Brain pericyte (primary cell): ENCODE measurements around the gene GALNT7.

Experiments used
- DNase-seq: peaks from one replicate; pipeline ENCODE4 v3.0.0-alpha.2; 2012; ENCODE audit warnings: low read depth, low spot score

The GALNT7 gene

DNA sequence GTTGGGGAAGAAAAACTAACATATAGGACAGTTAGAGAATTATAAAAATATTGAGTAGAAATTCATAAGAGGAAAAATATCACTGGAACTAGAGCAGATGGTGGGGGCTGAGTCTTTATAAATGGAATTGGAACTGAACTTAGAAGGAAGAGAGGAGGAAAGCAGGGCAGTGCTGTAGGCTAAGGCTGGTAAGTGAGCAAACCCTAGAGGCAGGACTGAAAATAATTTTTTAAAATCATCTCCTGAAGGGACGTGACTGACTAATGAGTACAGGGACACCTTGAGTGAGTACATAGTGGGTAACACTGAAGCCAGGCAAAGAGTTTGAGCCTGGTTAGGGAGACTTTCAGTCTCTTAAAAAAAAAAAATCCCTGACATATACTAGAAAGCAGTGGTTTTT, 63.3 kb downstream of the GALNT7 start:
- no peak for DNase-seq

- no peak for DNase-seq
Measured at GRCh38 chr4:173233857-173234256, 65.2 kb downstream of the GALNT7 start.

- no peak for DNase-seq
Measured at GRCh38 chr4:173235050-173235449, 66.4 kb downstream of the GALNT7 start.

DNA sequence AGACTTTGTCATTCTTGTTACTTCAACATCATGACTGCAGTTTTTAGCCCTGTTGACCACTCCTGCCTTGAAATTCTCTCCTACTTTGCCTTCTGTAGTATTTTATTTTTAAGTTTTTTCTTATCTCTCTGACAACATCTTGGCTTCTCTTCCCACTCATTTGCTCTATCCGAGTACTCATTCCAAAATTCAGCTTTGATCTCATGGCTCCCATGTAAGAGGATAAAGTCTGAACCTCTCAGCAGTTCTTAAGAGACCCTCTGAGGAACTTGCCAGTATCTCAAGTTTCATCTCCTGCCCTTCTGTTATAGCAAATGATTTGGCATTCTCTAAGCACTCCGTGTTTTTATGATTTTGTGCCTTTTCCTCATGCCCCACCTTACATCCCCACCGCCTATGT, 67.7 kb downstream of the GALNT7 start:
- DNase-seq, result no peak

- DNase-seq, result no peak
Measured at GRCh38 chr4:173237152-173237551, 68.5 kb downstream of the GALNT7 start.

DNA sequence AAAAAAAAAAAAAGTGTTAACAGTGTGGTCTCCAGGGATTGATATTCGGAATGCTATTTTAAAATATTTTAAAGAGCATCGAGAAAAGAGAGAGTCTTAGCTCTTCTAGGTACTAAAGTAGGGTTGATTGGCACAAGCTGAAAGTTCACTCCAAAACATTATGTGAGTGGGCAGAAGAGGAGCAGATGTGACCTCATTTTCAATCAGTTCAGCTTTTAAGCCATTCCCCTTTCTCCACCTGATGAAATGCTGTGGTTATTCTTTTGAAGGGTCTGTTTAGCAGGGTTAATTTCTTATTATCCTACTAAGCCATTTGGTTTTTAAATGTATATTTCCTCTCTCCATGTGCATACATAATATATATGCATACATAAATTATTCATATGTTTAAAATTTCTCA, 69.2 kb downstream of the GALNT7 start:
- no peak for DNase-seq

DNA sequence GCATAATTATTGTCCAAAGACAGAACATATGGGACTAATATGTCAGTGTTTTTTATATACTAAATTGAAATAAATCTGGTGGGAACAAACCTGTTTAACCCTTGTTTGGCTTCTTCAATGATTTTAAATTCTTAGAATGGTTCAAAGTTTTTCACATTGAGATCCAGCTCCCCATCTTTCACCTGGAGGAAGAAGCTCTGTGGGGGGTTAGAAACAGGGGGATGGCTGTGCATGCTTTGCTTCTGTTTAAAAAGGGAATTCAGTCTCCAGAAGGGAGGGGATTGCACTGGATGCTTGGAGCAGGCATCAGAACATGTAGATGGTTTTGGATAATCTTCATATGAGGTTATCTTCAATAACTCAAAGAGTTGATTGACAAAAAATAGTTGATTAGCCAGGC, 72.1 kb downstream of the GALNT7 start:
- DNase-seq, result no peak

DNA sequence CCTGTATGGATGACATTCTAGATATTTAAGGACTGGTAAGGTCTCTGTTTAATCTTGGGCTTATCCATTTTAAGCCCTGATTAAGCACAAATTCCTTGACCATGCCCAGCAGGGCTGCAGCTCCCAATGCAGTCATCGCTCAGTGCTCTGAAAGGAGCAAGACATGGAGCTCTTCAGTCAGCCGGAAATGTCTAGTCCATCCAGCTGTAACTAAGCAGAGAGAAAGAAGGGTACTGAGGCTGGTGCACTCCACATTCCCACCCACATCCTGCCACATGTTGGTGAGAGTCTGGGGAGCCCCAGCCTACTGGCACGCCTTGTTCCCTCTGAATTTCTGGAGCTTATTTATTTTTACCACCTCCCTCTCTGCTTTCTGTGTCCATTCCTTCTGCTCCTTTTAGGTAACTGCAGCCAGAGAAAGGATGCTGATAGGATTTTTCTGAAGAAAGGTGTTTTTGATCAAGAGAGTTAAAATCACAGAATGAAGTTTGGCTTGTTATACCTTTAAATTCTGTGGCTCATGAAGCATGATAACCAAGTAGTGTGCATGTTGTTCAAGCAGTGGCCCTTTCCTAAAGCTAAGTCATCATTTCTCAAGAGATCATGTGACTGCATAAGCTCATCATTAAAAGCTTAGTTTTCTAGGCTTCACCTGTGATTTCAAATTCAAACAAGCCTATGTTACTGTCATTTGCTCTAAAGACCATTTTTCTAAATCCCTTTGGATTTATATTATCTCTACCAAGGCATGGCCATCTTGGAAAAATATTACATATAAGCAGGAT, 74.0 kb downstream of the GALNT7 start:
- DNase-seq, result no peak

- no peak for DNase-seq
Measured at GRCh38 chr4:173243321-173243720, 74.7 kb downstream of the GALNT7 start.

GRCh38 chr4:173243917-173244658, 75.5 kb downstream of the GALNT7 start:
- no peak for DNase-seq

DNA sequence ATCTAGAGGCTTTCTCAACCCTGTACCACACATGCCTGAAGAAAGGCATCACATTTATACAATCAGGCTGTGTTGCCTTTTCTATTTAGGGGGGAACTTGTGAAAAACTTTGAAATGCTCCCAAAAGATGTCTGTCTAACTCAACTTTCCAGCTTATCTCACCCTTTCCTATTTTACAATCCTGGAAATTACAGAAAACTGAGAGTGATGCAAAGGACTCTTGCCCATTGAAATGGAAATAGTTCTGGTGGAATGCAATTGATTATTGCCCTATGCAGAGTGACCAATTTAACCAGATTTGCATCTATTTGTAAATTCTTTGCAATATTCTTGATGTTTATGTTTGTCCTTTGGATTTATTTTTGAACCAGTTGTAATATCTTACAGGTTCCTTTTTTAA, 77.3 kb downstream of the GALNT7 start:
- no peak for DNase-seq

DNA sequence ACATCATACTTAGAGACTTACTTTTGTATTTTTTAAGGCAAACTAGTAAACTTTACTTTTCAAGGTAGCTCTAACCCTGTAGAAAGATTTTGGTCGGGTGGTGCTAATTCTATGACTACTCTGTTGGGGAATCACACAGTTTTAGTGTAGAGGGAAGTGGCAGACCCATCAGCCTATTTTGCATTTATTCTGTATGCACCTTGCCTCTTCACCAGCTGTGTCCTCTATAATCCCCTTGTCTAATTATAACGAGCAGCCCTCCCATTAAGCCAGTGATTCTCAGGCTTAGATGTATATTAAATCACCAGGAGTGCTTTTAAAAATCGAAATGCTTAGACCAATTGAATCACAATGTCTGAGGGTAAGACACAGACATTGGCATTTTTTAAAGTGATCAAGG, 78.1 kb downstream of the GALNT7 start:
- DNase-seq, result no peak

- DNase-seq, result no peak
Measured at GRCh38 chr4:173247321-173247720, 78.7 kb downstream of the GALNT7 start.

- DNase-seq, result no peak
Measured at GRCh38 chr4:173248690-173249089, 80.1 kb downstream of the GALNT7 start.

GRCh38 chr4:173252024-173252935, 83.7 kb downstream of the GALNT7 start:
- DNase-seq, result peak; percentile 98

DNA sequence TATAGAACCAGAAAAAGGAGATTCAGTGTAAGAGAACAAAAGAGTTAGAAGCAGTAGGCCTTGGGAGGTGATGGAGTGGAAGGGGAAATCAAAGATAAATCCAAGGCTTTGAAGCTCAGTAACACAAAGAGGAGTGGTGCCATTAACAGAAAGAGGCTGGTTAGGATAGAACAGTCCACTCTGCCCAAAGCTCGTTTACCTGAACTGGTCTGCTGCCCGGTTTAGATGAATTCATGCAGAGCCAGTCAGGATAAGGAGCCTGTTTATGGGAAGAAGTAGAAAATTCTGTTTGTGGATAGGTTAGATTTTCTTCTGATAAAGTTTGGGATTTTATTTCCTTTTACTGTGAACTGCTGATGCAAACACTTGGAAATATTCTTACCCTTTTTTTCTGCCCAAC, 85.0 kb downstream of the GALNT7 start:
- no peak for DNase-seq

DNA sequence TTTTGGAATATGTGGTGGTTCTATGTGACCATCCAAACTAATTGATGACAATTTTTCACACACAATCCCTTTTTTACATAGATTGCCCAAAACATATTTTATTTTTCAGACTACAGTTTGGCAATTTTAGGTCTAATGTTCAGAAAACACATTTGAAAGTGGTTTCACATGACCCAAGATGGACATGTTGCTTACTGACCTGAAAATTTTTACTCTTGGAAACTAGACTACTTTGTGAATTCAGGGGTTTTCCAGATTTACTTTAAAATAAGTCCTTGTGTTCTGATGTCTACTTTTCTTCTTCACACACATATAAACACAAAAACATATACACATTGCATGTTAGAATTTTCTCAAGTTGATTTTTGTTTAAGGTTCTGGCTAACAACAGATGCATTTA, 86.0 kb downstream of the GALNT7 start:
- no peak for DNase-seq

DNA sequence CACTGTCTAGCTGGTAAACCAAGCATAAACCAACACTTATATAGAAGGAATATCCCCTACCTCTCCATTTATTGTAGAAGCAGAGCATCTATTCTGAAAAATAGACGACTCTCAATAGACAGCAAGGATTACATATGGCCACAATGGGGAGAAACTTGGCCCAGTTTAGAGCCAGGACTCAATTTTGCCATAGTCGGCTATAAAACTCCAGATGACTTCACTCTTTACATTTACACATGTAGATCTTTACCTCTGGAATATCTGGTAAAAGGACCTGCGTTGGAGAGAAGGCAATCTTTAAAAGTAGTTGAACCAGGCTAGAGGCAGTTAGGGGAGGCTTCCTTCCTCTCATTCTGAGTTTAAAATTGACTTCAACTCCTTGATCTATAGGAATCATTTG, 88.2 kb downstream of the GALNT7 start:
- no peak for DNase-seq

DNA sequence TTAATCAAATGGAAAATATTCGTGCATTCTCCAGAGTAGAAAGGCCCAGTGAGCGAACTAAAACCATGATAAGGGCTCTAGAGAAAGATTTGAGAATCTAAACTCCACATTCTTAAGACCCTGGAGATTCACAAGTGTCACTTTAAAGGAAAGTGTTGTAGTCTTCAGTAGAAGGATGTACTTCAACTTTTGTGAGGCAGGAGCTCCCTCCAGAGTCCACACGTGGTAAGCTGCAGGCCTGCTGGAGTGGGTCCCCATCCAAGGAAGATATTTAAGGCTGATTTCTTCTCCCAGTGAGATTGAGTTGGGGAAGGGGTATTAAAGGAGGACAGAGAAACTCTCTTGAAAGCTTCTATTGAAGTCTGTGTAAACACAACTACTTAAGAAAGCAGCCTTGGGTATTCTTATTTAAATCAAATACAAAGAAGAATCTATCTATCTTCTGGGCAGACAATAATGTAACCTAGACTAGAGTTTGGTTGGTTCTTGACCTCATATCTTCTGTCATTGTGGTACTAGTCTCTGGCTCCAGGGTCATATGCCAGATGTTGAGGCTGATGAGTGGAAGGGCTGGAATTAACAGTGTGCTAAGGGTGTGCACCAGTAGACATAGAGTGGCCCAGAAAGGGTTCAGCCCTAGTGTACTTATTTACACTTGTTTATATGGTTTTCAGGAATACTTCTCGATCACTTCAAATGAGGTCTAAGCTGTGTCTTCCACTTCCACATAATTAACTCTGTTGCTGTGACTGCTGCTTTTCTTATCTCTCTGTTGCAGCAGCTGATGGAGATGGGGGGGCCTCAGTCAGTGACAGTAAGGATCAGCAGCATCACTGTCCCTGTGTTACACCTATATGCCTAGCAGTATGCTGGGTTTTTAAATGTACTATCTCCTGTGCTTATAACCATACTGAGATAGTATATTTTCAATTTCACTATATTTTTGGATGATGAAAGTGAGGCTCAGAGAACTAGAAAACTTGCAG, 89.4 kb downstream of the GALNT7 start:
- DNase-seq, result no peak

DNA sequence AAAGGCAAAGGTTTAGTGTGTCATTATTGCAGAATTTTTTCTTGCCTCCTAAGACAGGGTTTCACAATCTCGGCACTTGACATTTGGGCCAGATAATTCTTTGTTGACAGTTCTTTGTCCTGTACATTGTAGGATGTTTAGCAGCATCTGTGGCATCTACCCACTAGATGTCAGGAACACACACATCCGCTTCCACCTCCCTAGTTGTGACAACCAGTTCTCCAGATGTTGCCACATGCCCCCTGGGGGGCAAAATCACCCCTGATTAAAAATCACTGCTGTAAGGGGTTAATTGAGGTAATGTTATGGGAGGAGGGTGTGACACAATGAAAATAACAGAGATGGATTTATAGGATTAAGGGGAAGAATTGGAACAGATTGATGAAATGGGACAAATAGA, 90.3 kb downstream of the GALNT7 start:
- no peak for DNase-seq

- no peak for DNase-seq
Measured at GRCh38 chr4:173259310-173259709, 90.7 kb downstream of the GALNT7 start.
